ENCODE data around the gene VPS54. TPM values are rescaled to one million over a fixed set of nuclear protein-coding genes. Genes with fewer than 3 reads are reported as not detected.

The VPS54 gene
- 31.8 and 34.8 TPM in 2 replicates for total RNA-seq

GRCh38 chr2:64019083-64019974, at the start of gene VPS54:
VPS54 (minus strand) TSS chr2:64019428; CDS start chr2:63983999, 35,429 bp downstream.
- no peak for DNase-seq (ENCODE audit: low read depth)

GRCh38 chr2:64067326-64067725, 48.1 kb upstream of the VPS54 start:
- no peak for DNase-seq (ENCODE audit: low read depth)

GRCh38 chr2:64065516-64065915, 46.3 kb upstream of the VPS54 start:
- DNase-seq (ENCODE audit: low read depth), result no peak

- no peak for DNase-seq (ENCODE audit: low read depth)
Observed at GRCh38 chr2:64063924-64064331, 44.7 kb upstream of the VPS54 start.

- DNase-seq (ENCODE audit: low read depth), result no peak
Observed at GRCh38 chr2:64063454-64063853, 44.2 kb upstream of the VPS54 start.

GRCh38 chr2:64062840-64063239, 43.6 kb upstream of the VPS54 start:
- peak; percentile 79 for DNase-seq (ENCODE audit: low read depth)

GRCh38 chr2:64059270-64059669, 40.0 kb upstream of the VPS54 start:
- DNase-seq (ENCODE audit: low read depth), result no peak

- DNase-seq (ENCODE audit: low read depth), result no peak
Observed at GRCh38 chr2:64056021-64056420, 36.8 kb upstream of the VPS54 start.

GRCh38 chr2:64054161-64054915, 35.1 kb upstream of the VPS54 start:
- no peak for DNase-seq (ENCODE audit: low read depth)

- DNase-seq (ENCODE audit: low read depth), result no peak
Observed at GRCh38 chr2:64052463-64053241, 33.4 kb upstream of the VPS54 start.

GRCh38 chr2:64049633-64050220, 30.5 kb upstream of the VPS54 start:
- peak; percentile 82 for DNase-seq (ENCODE audit: low read depth)

GRCh38 chr2:64045938-64046337, 26.7 kb upstream of the VPS54 start:
- DNase-seq (ENCODE audit: low read depth), result no peak

- no peak for DNase-seq (ENCODE audit: low read depth)
Observed at GRCh38 chr2:64040161-64040560, 20.9 kb upstream of the VPS54 start.

- DNase-seq (ENCODE audit: low read depth), result peak; percentile 61
Observed at GRCh38 chr2:64036034-64036705, 16.9 kb upstream of the VPS54 start.

- no peak for DNase-seq (ENCODE audit: low read depth)
Observed at GRCh38 chr2:64035072-64035942, 16.1 kb upstream of the VPS54 start.

- DNase-seq (ENCODE audit: low read depth), result no peak
Observed at GRCh38 chr2:64029116-64029665, 10.0 kb upstream of the VPS54 start.

GRCh38 chr2:64025741-64026140, 6.5 kb upstream of the VPS54 start:
- no peak for DNase-seq (ENCODE audit: low read depth)

- no peak for DNase-seq (ENCODE audit: low read depth)
Observed at GRCh38 chr2:64024259-64024949, 5.2 kb upstream of the VPS54 start.
